SK-N-MC (cell line): Measurements from ENCODE around the gene NDFIP1.

ENCODE experiments used
- DNase-seq: peaks from one replicate; pipeline ENCODE4 v3.0.0-alpha.2; 2011; ENCODE audit warnings: low read depth, low spot score
- H3K27ac ChIP-seq: fragments of 200-600 bp; sonication (generic); 2 replicates; pipeline ENCODE4 v1.5.1; 2016; ENCODE audit warnings: mixed run types
- H3K36me3 ChIP-seq: fragments of 200-600 bp; sonication (generic); 2 replicates; pipeline ENCODE4 v1.6.1; 2017; ENCODE audit warnings: antibody characterized with exemption, low read length, mixed read lengths; ENCODE audit not compliant: insufficient read depth
- H3K4me3 ChIP-seq: fragments of 200-600 bp; sonication (generic); 2 replicates; pipeline ENCODE4 v1.5.1; 2016
- H3K9ac ChIP-seq: fragments of 200-600 bp; sonication (generic); 2 replicates; pipeline ENCODE4 v1.8.0; 2017; ENCODE audit warnings: mixed run types, mixed read lengths; ENCODE audit not compliant: insufficient read length
- H3K9me3 ChIP-seq: fragments of 200-600 bp; sonication (generic); 2 replicates; pipeline ENCODE4 v1.6.1; 2017; ENCODE audit warnings: low read depth, mild to moderate bottlenecking, antibody characterized with exemption, low read length, moderate library complexity, mixed read lengths
- EZH2 ChIP-seq: fragments of 200-600 bp; sonication (generic); IDR thresholded peaks from one replicate; pipeline ENCODE4 v1.6.1; 2017; ENCODE audit warnings: antibody characterized with exemption
- FOXP2 ChIP-seq: optimal IDR thresholded peaks from 2 replicates; pipeline ENCODE3; 2011; ENCODE audit warnings: mild to moderate bottlenecking, moderate library complexity; ENCODE audit not compliant: insufficient read depth; ENCODE audit errors: extremely low read length, control extremely low read depth
- POLR2AphosphoS5 ChIP-seq: IDR thresholded peaks from 2 replicates; pipeline ENCODE4 v1.6.1; 2012; ENCODE audit warnings: mild to moderate bottlenecking, low read depth, low read length, borderline replicate concordance

Gene NDFIP1

DNA sequence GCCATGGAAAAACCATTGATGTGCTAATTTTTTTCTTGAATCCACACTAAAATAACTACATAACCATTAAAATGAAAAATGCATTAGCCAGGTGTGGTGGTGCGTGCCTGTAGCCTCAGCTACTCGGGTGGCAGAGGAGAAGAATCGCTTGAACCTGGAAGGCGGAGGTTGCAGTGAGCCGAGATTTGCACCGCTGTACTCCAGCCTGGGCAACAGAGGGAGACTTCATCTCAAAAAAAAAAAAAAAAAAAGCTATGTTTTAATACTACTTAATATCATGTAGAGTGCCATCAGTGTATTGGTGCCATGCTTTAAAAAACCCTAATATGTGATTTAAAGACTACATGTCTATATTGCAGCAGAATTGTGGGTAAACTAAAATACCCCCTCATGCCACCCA is 58.9 kb downstream of the NDFIP1 start:
- Histone ChIP-seq H3K9me3 (no peaks in the 10 kb centered on the region), H3K36me3 (no peaks in the 10 kb centered on the region), H3K9ac (no peak overlapping the region), H3K4me3 (no peak overlapping the region), H3K27ac (no peak overlapping the region)
- TF ChIP-seq FOXP2 (no peak), EZH2 (no peak), POLR2AphosphoS5 (no peak)
- DNase-seq, result no peak

DNA sequence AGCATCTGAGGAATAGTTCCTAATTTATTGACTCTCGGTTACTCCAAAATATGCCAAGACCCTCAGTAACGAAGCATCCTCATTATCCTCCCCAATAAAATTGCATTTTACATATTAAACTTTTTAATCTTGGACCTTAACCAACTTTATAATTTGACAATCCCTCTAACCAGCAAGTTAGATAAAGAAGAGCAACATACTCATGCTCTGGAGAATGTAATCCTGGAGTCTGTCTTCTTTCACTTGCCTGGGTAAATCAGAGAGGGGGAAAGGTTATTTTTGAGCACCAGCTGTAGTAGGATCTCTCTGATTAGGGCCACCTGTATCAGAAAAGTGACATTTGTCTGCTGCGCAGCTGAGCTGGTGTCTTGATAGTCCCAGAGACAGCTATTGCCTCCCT is 59.8 kb downstream of the NDFIP1 start:
- TF ChIP-seq EZH2, result no peak
- no peak for TF ChIP-seq FOXP2
- Histone ChIP-seq H3K9me3 (no peaks in the 10 kb centered on the region), H3K27ac (no peak overlapping the region), H3K9ac (no peak overlapping the region), H3K36me3 (no peaks in the 10 kb centered on the region), H3K4me3 (no peak overlapping the region)
- DNase-seq, result no peak

DNA sequence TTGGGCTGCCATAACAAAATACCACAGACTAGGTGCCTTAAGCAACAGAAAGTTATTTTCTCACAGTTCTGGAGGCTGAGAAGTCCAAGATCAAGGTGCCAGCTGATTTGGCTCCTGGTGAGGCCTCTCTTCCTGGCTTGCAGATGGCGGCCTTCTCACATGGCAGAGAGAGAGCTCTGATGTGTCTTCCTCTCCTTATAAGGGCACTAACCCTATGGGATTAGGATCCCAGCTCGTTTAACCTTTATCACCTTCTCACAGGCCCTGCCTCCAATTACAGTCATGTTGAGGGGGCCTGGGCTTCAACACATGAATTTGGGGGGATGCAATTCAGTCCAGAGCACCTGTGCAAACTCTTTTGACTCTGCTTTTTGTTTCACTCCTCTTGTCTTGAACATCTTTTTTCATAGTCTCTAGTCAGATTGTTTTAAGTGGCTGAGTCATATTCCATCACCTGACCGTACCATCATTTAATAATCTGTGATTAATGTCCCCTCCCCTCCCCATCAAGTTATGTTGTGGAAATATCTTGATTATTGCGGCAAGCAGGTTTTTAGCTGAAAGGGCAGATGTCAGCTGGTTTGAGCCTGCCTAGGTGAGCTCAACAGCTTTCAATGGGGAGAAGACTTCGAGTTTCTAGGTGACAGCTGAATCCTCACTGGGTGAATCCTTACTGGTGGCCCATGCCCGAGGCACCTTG is 61.8 kb downstream of the NDFIP1 start:
- Histone ChIP-seq H3K9me3 (no peaks in the 10 kb centered on the region), H3K4me3 (no peak overlapping the region), H3K36me3 (no peaks in the 10 kb centered on the region), H3K27ac (no peak overlapping the region), H3K9ac (no peak overlapping the region)
- TF ChIP-seq FOXP2, result no peak
- no peak for TF ChIP-seq EZH2
- TF ChIP-seq POLR2AphosphoS5, result no peak
- no peak for DNase-seq

DNA sequence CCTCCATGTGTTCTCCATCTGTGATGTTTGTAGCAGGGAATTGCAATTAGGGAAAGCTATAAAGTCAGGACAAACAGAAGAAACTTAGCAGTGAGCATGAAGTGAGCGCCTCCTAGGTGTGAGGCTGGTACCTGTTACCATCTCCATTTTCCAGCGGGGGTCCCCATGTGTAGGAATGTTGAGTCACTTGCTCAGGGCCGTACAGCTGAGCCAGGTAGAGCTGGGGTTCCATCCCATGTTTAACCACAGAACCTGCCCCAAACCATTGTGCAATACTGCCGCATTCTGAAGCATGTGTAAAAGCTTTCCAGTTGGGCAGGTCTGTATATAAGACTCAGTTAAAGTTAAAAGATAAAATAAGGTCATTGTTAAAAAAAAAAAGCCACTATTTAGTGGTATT is 62.7 kb downstream of the NDFIP1 start:
- DNase-seq, result no peak
- Histone ChIP-seq H3K9ac (no peak overlapping the region), H3K36me3 (no peaks in the 10 kb centered on the region), H3K4me3 (no peak overlapping the region), H3K9me3 (no peaks in the 10 kb centered on the region), H3K27ac (no peak overlapping the region)
- TF ChIP-seq FOXP2 (no peak), EZH2 (no peak), POLR2AphosphoS5 (no peak)

DNA sequence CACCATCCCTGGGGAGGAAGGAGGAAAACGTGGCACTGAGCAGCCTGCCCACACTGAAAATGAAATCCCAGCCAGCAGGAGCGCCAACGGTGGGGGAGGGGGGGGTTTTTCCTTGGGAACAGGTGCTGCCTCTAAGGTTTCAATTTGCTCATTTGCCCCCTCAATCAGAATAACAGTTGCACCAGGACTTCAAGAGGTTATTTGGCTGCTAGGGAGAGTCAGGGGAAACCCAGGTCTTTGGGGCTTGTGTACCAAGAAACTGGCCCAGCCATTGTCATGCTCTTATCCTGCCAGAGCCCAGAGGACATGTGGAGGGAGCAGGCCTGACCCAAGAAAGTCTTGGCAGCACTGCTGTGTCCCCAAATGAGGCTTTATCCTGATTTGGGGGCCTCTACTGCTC is 66.5 kb downstream of the NDFIP1 start:
- Histone ChIP-seq H3K9ac (no peak overlapping the region), H3K27ac (no peak overlapping the region), H3K9me3 (no peaks in the 10 kb centered on the region), H3K36me3 (no peaks in the 10 kb centered on the region), H3K4me3 (no peak overlapping the region)
- TF ChIP-seq POLR2AphosphoS5 (no peak), EZH2 (no peak), FOXP2 (no peak)
- DNase-seq, result no peak

DNA sequence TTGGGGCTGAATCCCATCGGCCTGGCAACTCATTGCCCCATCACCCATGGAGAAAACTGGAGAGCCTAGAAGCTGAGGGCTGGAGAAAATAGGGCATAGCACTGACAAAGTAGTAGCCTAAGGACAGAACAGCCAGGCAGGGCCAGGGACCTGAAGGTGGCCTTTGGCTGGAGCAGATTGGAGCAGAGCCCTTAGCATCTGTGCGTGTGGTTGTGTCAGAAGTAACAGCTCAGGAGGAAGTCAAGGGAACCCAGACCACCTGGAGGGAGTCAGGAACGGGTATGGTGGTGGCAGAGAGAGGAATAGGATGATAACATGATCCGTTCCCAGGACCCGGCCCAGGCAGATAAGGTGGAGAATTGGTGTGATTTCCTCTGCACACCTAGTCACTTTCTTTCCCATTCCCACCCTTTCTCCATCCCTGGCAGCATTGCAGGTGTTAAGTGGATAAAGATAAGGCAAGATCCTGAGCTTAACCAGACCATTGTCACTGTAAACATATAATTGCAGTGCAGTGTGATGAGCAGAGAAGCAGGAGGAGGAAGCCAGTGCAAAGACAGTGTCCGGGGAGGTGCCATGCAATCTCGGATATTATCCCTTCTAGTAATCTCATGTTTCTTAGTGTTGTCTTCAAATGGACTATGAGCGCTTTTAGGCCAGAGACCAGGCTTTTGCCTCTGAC is 67.0 kb downstream of the NDFIP1 start:
- H3K9ac ChIP-seq, result no peak overlapping the region
- no peaks in the 10 kb centered on the region for H3K36me3 ChIP-seq
- no peaks in the 10 kb centered on the region for H3K9me3 ChIP-seq
- H3K27ac ChIP-seq, result no peak overlapping the region
- no peak overlapping the region for H3K4me3 ChIP-seq
- TF ChIP-seq EZH2, result no peak
- TF ChIP-seq FOXP2, result no peak
- TF ChIP-seq POLR2AphosphoS5, result no peak
- DNase-seq, result no peak

DNA sequence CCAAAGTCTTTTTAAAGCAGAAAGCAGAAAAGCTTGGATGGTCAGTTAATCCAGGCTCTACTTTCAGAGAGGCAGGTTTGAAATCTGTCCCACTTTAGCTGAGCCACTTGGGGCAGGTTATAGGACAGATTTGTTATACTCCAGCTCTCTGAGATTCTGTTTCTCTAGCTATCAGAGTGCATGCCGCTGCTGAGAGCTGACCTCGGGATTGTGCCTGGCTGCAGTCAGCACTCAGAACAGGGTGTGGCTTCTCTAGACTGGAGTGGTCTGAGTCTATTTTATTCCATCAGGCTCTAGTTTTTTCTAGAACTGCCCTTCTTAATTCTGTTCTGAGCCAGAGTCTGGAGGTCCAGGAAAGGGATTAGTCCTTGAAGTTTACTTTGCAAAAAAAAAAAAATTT is 67.7 kb downstream of the NDFIP1 start:
- no peak overlapping the region for H3K4me3 ChIP-seq
- H3K9me3 ChIP-seq, result no peaks in the 10 kb centered on the region
- no peak overlapping the region for H3K27ac ChIP-seq
- DNase-seq, result no peak
- H3K9ac ChIP-seq, result no peak overlapping the region
- TF ChIP-seq EZH2, result no peak
- no peak for TF ChIP-seq FOXP2
- no peak for TF ChIP-seq POLR2AphosphoS5
- H3K36me3 ChIP-seq, result no peaks in the 10 kb centered on the region

DNA sequence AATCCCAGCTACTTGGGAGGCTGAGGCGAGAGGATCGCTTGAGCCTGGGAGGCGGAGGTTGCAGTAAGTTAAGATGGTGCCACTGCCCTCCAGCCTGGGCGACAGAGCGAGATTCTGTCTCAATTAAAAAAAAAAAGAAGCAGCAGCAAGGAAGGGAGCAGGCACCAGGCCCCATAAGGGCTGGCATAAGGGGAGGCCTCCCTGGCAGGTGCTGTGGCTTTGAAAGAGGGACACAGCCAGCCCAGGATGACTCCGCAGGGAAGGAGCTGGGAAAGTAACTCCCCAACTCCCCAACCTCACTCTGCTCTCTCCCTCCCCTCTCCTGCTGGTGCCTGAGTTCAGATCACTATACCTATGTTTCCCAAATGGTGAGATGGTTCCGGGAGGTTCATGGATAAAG is 70.1 kb downstream of the NDFIP1 start:
- Histone ChIP-seq H3K4me3 (no peak overlapping the region), H3K36me3 (no peaks in the 10 kb centered on the region), H3K27ac (no peak overlapping the region), H3K9ac (no peak overlapping the region), H3K9me3 (no peaks in the 10 kb centered on the region)
- TF ChIP-seq POLR2AphosphoS5, result no peak
- no peak for TF ChIP-seq EZH2
- DNase-seq, result no peak

DNA sequence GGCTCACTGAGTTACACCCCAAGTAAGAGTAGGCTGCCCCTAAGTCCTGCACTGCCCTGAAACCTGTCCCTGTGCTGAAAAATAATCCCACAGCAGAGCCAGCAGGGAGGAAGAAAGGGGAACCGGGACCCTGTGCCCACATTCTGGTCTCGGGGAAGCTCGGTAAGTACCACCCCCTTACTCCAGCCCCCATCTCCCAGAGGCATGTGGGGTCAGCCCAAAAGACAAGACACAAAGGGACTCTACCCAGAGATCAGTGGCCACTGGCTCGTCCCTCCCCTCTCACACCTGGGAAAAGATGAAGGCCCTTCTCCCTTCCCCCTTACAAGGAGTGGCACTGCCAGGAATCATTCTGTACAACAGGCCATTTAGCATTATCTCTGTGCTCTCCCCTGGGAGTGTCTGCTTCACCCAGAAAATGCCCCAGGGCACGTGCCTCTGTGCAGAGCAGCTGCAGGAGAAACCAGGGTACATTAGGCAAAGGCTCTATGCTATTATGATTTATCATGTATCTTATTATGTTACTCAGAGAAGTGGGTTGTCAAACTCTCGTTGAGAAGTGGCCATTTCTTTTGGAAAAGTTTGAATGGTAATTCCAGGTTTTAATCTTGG is 71.3 kb downstream of the NDFIP1 start:
- no peak overlapping the region for H3K4me3 ChIP-seq
- H3K27ac ChIP-seq, result no peak overlapping the region
- no peak overlapping the region for H3K9ac ChIP-seq
- no peaks in the 10 kb centered on the region for H3K36me3 ChIP-seq
- H3K9me3 ChIP-seq, result no peaks in the 10 kb centered on the region
- TF ChIP-seq POLR2AphosphoS5 (no peak), EZH2 (no peak), FOXP2 (no peak)
- no peak for DNase-seq
